Vagina (tissue), 2 donors: Measurements from ENCODE around the gene GNAQ.

Experiments used
- CTCF ChIP-seq, 3 experiments: fragments of 450-650 bp in 2 of 3; fragments of 200-600 bp in 1 of 3; sonication (generic) in 1 of 3; IDR thresholded peaks; one replicate each; pipeline ENCODE4 v1.5.1; 2017 to 2019; ENCODE audit warnings: antibody characterized with exemption in 3 of 3, mild to moderate bottlenecking in 2 of 3, moderate library complexity in 2 of 3
- POLR2A ChIP-seq, 2 donors: fragments of 450-650 bp; IDR thresholded peaks; one replicate each; pipeline ENCODE4 v1.6.1; 2017; ENCODE audit warnings: antibody characterized with exemption in 2 of 2, mild to moderate bottlenecking in 2 of 2, moderate library complexity in 2 of 2

- no peak for TF ChIP-seq POLR2A (IDR thresholded peaks at IDR 0.05)
- TF ChIP-seq CTCF (IDR thresholded peaks at IDR 0.05), result no peak
These were observed 10.4 kb upstream of the GNAQ start for GRCh38 chr9:78041971-78042370.
